ENCODE data around the gene PRPH2. TPM values are rescaled to one million over a fixed set of nuclear protein-coding genes. Genes with fewer than 3 reads are reported as not detected.
A peak's percentile ranks its signal among the peaks of the same experiment; 100 is the strongest.

PRPH2 gene
- total and polyA plus RNA-seq, 2 of the 13 experiments (the other 11 are each of a cell fraction or from before 2014, with no cell fraction given) = 0.03 to 0.04 TPM

DNA sequence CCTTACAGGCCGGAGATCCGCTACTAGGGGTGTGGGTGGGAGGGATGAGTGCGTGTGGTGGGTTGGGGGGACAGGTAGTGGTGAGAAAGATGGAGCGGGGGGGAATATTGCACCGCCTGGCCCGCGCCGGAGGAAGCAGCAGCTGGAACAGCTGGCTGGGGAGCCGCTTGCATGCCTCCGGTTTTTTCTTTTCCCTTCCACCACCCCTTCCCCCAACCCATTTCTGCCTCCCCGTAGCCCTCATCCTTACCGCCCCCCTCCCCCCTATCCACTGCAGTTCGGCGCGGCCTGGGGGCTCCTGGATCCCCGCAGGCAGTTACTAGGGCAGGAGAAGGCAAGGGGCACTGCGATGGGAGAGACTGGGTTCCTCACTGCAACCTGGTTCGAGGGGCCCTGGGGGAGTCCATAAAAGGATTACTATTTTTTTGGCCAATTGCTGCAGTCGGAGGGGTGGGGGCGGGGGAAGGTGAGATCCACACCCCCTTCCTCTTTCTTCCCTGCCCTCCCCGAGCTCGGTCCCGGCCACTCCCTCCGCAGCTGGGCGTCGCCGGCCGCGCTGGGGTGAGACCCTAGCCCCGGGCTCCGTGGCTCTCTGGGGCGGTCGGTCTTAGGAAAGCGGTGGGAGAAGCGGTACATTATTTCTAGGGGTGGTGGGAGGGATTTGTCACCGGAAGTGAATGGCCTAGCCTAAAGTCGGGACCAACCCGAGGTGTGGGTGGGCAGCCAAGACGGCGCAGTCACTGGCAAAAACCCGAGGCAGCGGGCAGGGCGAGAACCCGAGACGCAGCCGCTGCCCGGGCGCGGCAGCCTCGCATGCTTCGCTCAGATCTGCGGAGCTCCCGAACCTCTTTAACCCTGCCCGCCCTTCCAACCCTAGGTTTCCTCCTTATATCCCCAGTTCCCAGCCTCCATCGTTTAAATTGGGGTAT, 24.3 kb upstream of the PRPH2 start (continued):
- TF ChIP-seq, protein P1, sequence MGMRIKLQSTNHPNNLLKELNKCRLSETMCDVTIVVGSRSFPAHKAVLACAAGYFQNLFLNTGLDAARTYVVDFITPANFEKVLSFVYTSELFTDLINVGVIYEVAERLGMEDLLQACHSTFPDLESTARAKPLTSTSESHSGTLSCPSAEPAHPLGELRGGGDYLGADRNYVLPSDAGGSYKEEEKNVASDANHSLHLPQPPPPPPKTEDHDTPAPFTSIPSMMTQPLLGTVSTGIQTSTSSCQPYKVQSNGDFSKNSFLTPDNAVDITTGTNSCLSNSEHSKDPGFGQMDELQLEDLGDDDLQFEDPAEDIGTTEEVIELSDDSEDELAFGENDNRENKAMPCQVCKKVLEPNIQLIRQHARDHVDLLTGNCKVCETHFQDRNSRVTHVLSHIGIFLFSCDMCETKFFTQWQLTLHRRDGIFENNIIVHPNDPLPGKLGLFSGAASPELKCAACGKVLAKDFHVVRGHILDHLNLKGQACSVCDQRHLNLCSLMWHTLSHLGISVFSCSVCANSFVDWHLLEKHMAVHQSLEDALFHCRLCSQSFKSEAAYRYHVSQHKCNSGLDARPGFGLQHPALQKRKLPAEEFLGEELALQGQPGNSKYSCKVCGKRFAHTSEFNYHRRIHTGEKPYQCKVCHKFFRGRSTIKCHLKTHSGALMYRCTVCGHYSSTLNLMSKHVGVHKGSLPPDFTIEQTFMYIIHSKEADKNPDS (CRISPR knock-in tag; IDR thresholded peaks at IDR 0.05) = no peak; the same call in 1 of the 2 replicates
- TF ChIP-seq EEA1 (CRISPR knock-in tag; IDR thresholded peaks at IDR 0.05; ENCODE audit: borderline replicate concordance) (no peak), ZNF3 (CRISPR knock-in tag; IDR thresholded peaks at IDR 0.05) (no peak), HMG20B (CRISPR knock-in tag; conservative IDR thresholded peaks at IDR 0.05) (peak; percentile 40; the same call in 1 of the 2 replicates), SAFB2 (CRISPR knock-in tag; IDR thresholded peaks at IDR 0.05; ENCODE audit: borderline replicate concordance, low read depth) (peak; percentile 34; the same call in 1 of the 2 replicates), SRY (CRISPR knock-in tag; IDR thresholded peaks at IDR 0.05) (peak; percentile 88), ONECUT2 (CRISPR knock-in tag; IDR thresholded peaks at IDR 0.05) (no peak), NFIC (IDR thresholded peaks at IDR 0.05; ENCODE audit: low read length) (no peak), CBX5 (CRISPR knock-in tag; IDR thresholded peaks at IDR 0.05; ENCODE audit: borderline replicate concordance) (no peak; the same call in 1 of the 2 replicates), ZNF670 (CRISPR knock-in tag; IDR thresholded peaks at IDR 0.05; ENCODE audit: borderline replicate concordance) (no peak), GTF3A (CRISPR knock-in tag; conservative IDR thresholded peaks at IDR 0.05) (peak; percentile 91; the same call in 1 of the 2 replicates), ZBTB44 (CRISPR knock-in tag; IDR thresholded peaks at IDR 0.05) (no peak), MIER2 (CRISPR knock-in tag; IDR thresholded peaks at IDR 0.05) (no peak; the same call in 1 of the 2 replicates), DMAP1 (CRISPR knock-in tag; IDR thresholded peaks at IDR 0.05) (peak; percentile 77), RBM39 (IDR thresholded peaks at IDR 0.05; ENCODE audit: low read depth, low read length, poor library complexity, severe bottlenecking) (peak; percentile 86), ETV6 (CRISPR knock-in tag; conservative IDR thresholded peaks at IDR 0.05) (0 out of 2 replicates have a peak, but pooled peaks have one; percentile 16), ATF4 (CRISPR knock-in tag; IDR thresholded peaks at IDR 0.05) (0 out of 4 replicates have a peak, but pooled peaks of 1 of the 2 experiments have one; percentile 38), PREB (CRISPR knock-in tag; IDR thresholded peaks at IDR 0.05) (no peak), DPF2 (CRISPR knock-in tag; IDR thresholded peaks at IDR 0.05; ENCODE audit: borderline replicate concordance, low read depth) (0 out of 2 replicates have a peak, but pooled peaks have one; percentile 12)
- TF ChIP-seq, protein P2, sequence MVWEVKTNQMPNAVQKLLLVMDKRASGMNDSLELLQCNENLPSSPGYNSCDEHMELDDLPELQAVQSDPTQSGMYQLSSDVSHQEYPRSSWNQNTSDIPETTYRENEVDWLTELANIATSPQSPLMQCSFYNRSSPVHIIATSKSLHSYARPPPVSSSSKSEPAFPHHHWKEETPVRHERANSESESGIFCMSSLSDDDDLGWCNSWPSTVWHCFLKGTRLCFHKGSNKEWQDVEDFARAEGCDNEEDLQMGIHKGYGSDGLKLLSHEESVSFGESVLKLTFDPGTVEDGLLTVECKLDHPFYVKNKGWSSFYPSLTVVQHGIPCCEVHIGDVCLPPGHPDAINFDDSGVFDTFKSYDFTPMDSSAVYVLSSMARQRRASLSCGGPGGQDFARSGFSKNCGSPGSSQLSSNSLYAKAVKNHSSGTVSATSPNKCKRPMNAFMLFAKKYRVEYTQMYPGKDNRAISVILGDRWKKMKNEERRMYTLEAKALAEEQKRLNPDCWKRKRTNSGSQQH (CRISPR knock-in tag; IDR thresholded peaks at IDR 0.05; ENCODE audit: low read depth) = peak; percentile 94; the same call in 1 of the 2 replicates
